D721Med (cell line): ENCODE measurements around the gene BARD1.

Source experiments
- DNase-seq: peaks from one replicate; pipeline ENCODE4 v3.0.0; 2011; ENCODE audit warnings: low spot score; ENCODE audit not compliant: insufficient read length
- FAIRE-seq: peaks from 2 replicates; lab custom pipeline; 2011; peaks lifted over from hg19 to GRCh38; lab: Jason Lieb, UNC
- CTCF ChIP-seq: IDR thresholded peaks from 2 replicates; pipeline ENCODE4 v1.5.1; 2012; ENCODE audit warnings: mild to moderate bottlenecking, control low read depth; ENCODE audit not compliant: insufficient read depth; ENCODE audit errors: missing control alignments

The BARD1 gene

GRCh38 chr2:214808981-214809750 lies at the start of gene BARD1:
Gene BARD1 (minus strand): TSS chr2:214809683. CDS start chr2:214809569, 114 bp downstream.
- DNase-seq: no peak
- TF ChIP-seq CTCF: no peak
- no peak for FAIRE-seq

GRCh38 chr2:214856137-214856536 lies 46.7 kb upstream of the BARD1 start:
- TF ChIP-seq CTCF: no peak
- no peak for FAIRE-seq
- DNase-seq: no peak

GRCh38 chr2:214853906-214854305 lies 44.4 kb upstream of the BARD1 start:
- no peak for TF ChIP-seq CTCF
- DNase-seq (no peak), FAIRE-seq (no peak)

GRCh38 chr2:214843823-214844222 lies 34.3 kb upstream of the BARD1 start:
- DNase-seq (no peak), FAIRE-seq (no peak)

GRCh38 chr2:214839464-214839863 lies 30.0 kb upstream of the BARD1 start:
- no peak for TF ChIP-seq CTCF
- FAIRE-seq (no peak), DNase-seq (no peak)

More at GRCh38 chr2:214843823-214844222, 34.3 kb upstream of the BARD1 start:
- TF ChIP-seq CTCF: no peak

- FAIRE-seq (no peak), DNase-seq (no peak)
Observed at GRCh38 chr2:214837466-214837865, 28.0 kb upstream of the BARD1 start.

More at GRCh38 chr2:214837466-214837865, 28.0 kb upstream of the BARD1 start:
- no peak for TF ChIP-seq CTCF
